K562 (cell line): ENCODE results near the gene F2RL2. TPM values are rescaled to one million over a fixed set of nuclear protein-coding genes. Genes with fewer than 3 reads are reported as not detected.

Source experiments
- ATAC-seq: fragments of 200-7000 bp; cut with Tn5 transposase; 3 replicates; pipeline ENCODE4 v1.9.1; 2020; ENCODE audit warnings: moderate library complexity
- BruUV-seq: library from RNA; stranded (reverse); fragments of 400-500 nt; replicated peaks from 2 replicates; lab custom pipeline; 2021; lab: Mats Ljungman, UMichigan
- CTCF ChIA-PET: fragments of 300-600 bp; formaldehyde crosslinking; extraction: SDS; loops from one replicate; lab custom pipeline; 2021; ENCODE audit warnings: low intra/inter-chr PET ratio; lab: Yijun Ruan, JAX
- POLR2A ChIA-PET: fragments of 300-600, 350-650 bp; sonication (Branson Sonifier 250); formaldehyde crosslinking; extraction: SDS; loops from one replicate; lab custom pipeline; 2021; ENCODE audit warnings: antibody characterized with exemption, inconsistent platforms; lab: Yijun Ruan, JAX
- DNase-seq, 4 experiments: peaks; one replicate each; pipeline versions ENCODE4 v3.0.0 to v3.0.0-alpha.2; 2011 to 2018; ENCODE audit warnings: low spot score in 3 of 4, mixed read lengths in 3 of 4; ENCODE audit errors: extremely low read depth in 1 of 4
- FAIRE-seq: peaks from 2 replicates; lab custom pipeline; 2011; peaks lifted over from hg19 to GRCh38; lab: Jason Lieb, UNC
- H2AFZ ChIP-seq: 2 replicates; pipeline ENCODE4 v1.6.0; 2011; ENCODE audit warnings: low read depth, low read length, control low read depth, inconsistent platforms
- H3K27ac ChIP-seq: fragments of 200-600 bp; 3 replicates; pipeline ENCODE4 v1.8.0; 2011; ENCODE audit warnings: low read depth, mild to moderate bottlenecking, control low read depth, inconsistent platforms, low read length, moderate library complexity, mixed read lengths; ENCODE audit errors: extremely low read depth
- H3K27me3 ChIP-seq, 2 experiments: fragments of 300-600 bp in 1 of 2; 2 replicates in 1 of 2; 3 replicates in 1 of 2; pipeline versions ENCODE4 v1.6.0 to v1.8.0; 2011; ENCODE audit warnings: inconsistent platforms in 2 of 2, low read length in 2 of 2, mild to moderate bottlenecking in 1 of 2, mixed read lengths in 1 of 2, moderate library complexity in 1 of 2; ENCODE audit not compliant: control insufficient read depth in 2 of 2, insufficient read depth in 2 of 2
- H3K36me3 ChIP-seq: fragments of 300-600 bp; 3 replicates; pipeline ENCODE4 v1.8.0; 2011; ENCODE audit warnings: mild to moderate bottlenecking, low read length, inconsistent platforms; ENCODE audit not compliant: control insufficient read depth, insufficient read depth
- H3K4me1 ChIP-seq, 2 experiments: fragments of 200-600 bp in 1 of 2; replicated peaks in 1 of 2; 2 replicates in 1 of 2; 3 replicates in 1 of 2; pipeline versions ENCODE4 v1.5.1 to v1.8.0; 2011; ENCODE audit warnings: inconsistent platforms in 2 of 2, low read length in 2 of 2, mild to moderate bottlenecking in 1 of 2, mixed read lengths in 1 of 2, moderate library complexity in 1 of 2; ENCODE audit not compliant: control insufficient read depth in 2 of 2, insufficient read depth in 2 of 2
- H3K4me2 ChIP-seq: 2 replicates; pipeline ENCODE4 v1.6.1; 2011; ENCODE audit warnings: low read length, control low read depth, inconsistent platforms, mixed read lengths; ENCODE audit not compliant: insufficient read depth
- H3K4me3 ChIP-seq: fragments of 200-600 bp; sonication (generic), shearing (Covaris generic); 2 replicates; pipeline ENCODE4 v1.5.1; 2016; ENCODE audit warnings: control low read depth, inconsistent platforms
- H3K79me2 ChIP-seq: fragments of 200-600 bp; 3 replicates; pipeline ENCODE4 v1.8.0; 2011; ENCODE audit warnings: low read length, inconsistent platforms; ENCODE audit not compliant: control insufficient read depth, insufficient read depth
- H3K9ac ChIP-seq, 2 experiments: 2 replicates each; pipeline versions ENCODE4 v1.6.0 to v1.6.1; 2011; ENCODE audit warnings: low read depth in 2 of 2, low read length in 2 of 2, control low read depth in 1 of 2, inconsistent platforms in 1 of 2, mild to moderate bottlenecking in 1 of 2, mixed read lengths in 1 of 2; ENCODE audit not compliant: insufficient read depth in 1 of 2
- H3K9me1 ChIP-seq: one replicate; pipeline ENCODE4 v1.6.0; 2011; ENCODE audit warnings: inconsistent platforms, mild to moderate bottlenecking, low read length, moderate library complexity; ENCODE audit not compliant: control insufficient read depth, insufficient read depth
- H3K9me3 ChIP-seq: replicated peaks from 2 replicates; pipeline ENCODE4 v1.5.1; 2011; ENCODE audit warnings: low read depth, low read length, inconsistent platforms; ENCODE audit not compliant: control insufficient read depth, insufficient read depth
- H4K20me1 ChIP-seq: replicated peaks from 2 replicates; pipeline ENCODE4 v1.6.1; 2011; ENCODE audit warnings: low read length, inconsistent platforms, mixed read lengths; ENCODE audit not compliant: control insufficient read depth, insufficient read depth
- FOSL1 ChIP-seq: fragments of 200-800 bp; sonication (Bioruptor generic); conservative IDR thresholded peaks from 2 replicates; pipeline ENCODE4 v1.6.1; 2016; ENCODE audit warnings: missing genetic modification characterization, missing compliant biosample characterization
- FOXA3 ChIP-seq, 2 experiments: fragments of 450-650 bp in 1 of 2; sonication (generic) in 1 of 2; formaldehyde crosslinking; IDR thresholded peaks in 1 of 2; conservative IDR thresholded peaks in 1 of 2; 2 replicates each; pipeline versions ENCODE4 v1.4.0 to v1.8.0; 2020 to 2022; ENCODE audit warnings: mild to moderate bottlenecking in 2 of 2, missing genetic modification reagents in 1 of 2
- FOXM1 ChIP-seq, 2 experiments: fragments of 450-650 bp in 1 of 2; sonication (generic) in 1 of 2; formaldehyde crosslinking in 1 of 2; IDR thresholded peaks; 2 replicates each; pipeline versions ENCODE4 v1.6.1 to v1.9.0; 2017 to 2022; ENCODE audit warnings: low read depth in 2 of 2, mild to moderate bottlenecking in 2 of 2, missing genetic modification reagents in 1 of 2, moderate library complexity in 1 of 2
- FOXP4 ChIP-seq: sonication (generic); formaldehyde crosslinking; IDR thresholded peaks from 2 replicates; pipeline ENCODE4 v1.8.0; 2022; ENCODE audit warnings: mild to moderate bottlenecking, missing genetic modification reagents, borderline replicate concordance
- JUND ChIP-seq, 2 experiments: IDR thresholded peaks; 2 replicates in 1 of 2; 3 replicates in 1 of 2; pipeline ENCODE4 v1.6.1; 2011; ENCODE audit warnings: borderline replicate concordance in 2 of 2, low read depth in 2 of 2, low read length in 2 of 2, improper control_type of control experiment in 1 of 2, missing biosample characterization in 1 of 2, missing genetic modification characterization in 1 of 2, missing genetic modification reagents in 1 of 2
- RFX7 ChIP-seq: fragments of 250-450 bp; sonication (Bioruptor Pico); IDR thresholded peaks from 2 replicates; pipeline ENCODE4 v1.5.1; 2021; ENCODE audit warnings: mild to moderate bottlenecking
- STAT5B ChIP-seq: fragments of 250-450 bp; sonication (Bioruptor Pico); IDR thresholded peaks from 2 replicates; pipeline ENCODE4 v1.8.0; 2021; ENCODE audit warnings: mild to moderate bottlenecking, inconsistent platforms
- ZNF3 ChIP-seq: fragments of 250-450 bp; sonication (Bioruptor Pico); IDR thresholded peaks from 2 replicates; pipeline ENCODE4 v1.5.0; 2021; ENCODE audit warnings: mild to moderate bottlenecking, moderate library complexity
- WGBS: fragments of 100-300 bp; shearing (Covaris generic); methylation state at CpG from one replicate; pipeline ENCODE4 v1.1.6; 2016; ENCODE audit warnings: low coverage, mixed read lengths; ENCODE audit not compliant: insufficient coverage; ENCODE audit errors: missing lambda C conversion rate; 5-methylcytosine and 5-hydroxymethylcytosine counted together
- in situ Hi-C: fragments of 300-500 bp; cut with MboI; formaldehyde crosslinking; loops from 4 replicates; pipeline ENCODE4 v1.15.0; 2018; ENCODE audit warnings: inconsistent platforms, mixed read lengths
- intact Hi-C: fragments of 100-400 bp; cut with micrococcal nuclease; formaldehyde crosslinking; loops from 2 replicates; pipeline ENCODE4 v1.14.2; 2022
- polyA plus RNA-seq, 8 experiments: library from polyadenylated mRNA; depleted of rRNA in 4 of 8; stranded (reverse) in 5 of 8; unstranded in 3 of 8; fragments of >200 nt; fragmentation: Nextera tagmentation in 2 of 8; fragmentation: Illumina TruSeq in 1 of 8; extraction: Ambion mirVana in 2 of 8; extraction: Trizol in 1 of 8; gene quantifications; 2 replicates each; pipeline versions ENCODE4 v1.2.1 to v1.2.3, GENCODE V29; 2011 to 2014; ENCODE audit warnings: inconsistent platforms in 1 of 8, missing spikeins in 1 of 8
- total RNA-seq, 7 experiments: library from RNA; depleted of rRNA in 6 of 7; stranded (reverse); fragments of >200 nt in 6 of 7; fragmentation: Illumina TruSeq in 2 of 7; extraction: Trizol in 2 of 7; gene quantifications; 2 replicates each; pipeline versions ENCODE4 v1.2.1 to v1.2.3, GENCODE V29; 2011 to 2021; ENCODE audit warnings: low replicate concordance in 1 of 7
- TF ChIP-seq, protein P1 (sequence below), 2 experiments: fragments of 150-350 bp in 1 of 2; IDR thresholded peaks; 2 replicates each; pipeline ENCODE4 v1.6.1; 2012 to 2016; ENCODE audit warnings: low read depth in 2 of 2, low read length in 2 of 2, mild to moderate bottlenecking in 1 of 2, moderate library complexity in 1 of 2
- TF ChIP-seq, protein P2 (sequence below), 2 experiments: fragments of 450-650 bp in 1 of 2; sonication (generic) in 1 of 2; formaldehyde crosslinking in 1 of 2; IDR thresholded peaks in 1 of 2; conservative IDR thresholded peaks in 1 of 2; 2 replicates each; pipeline versions ENCODE4 v1.6.1 to v1.8.1; 2016 to 2023; ENCODE audit warnings: mild to moderate bottlenecking in 2 of 2, moderate library complexity in 2 of 2, inconsistent platforms in 1 of 2, missing genetic modification reagents in 1 of 2

F2RL2 gene
- total and polyA plus RNA-seq, 9 of the 15 experiments (the other 6 are each of a cell fraction or from before 2014, with no cell fraction given) = 0.03 to 0.12 (median 0.06) TPM; not detected in 3

GRCh38 chr5:76604838-76605237 is 18.4 kb downstream of the F2RL2 start:
- Histone ChIP-seq H3K9ac (no peak overlapping the region), H4K20me1 (no peaks in the 10 kb centered on the region), H3K79me2 (no peaks in the 10 kb centered on the region), H3K4me3 (no peak overlapping the region), H3K36me3 (no peaks in the 10 kb centered on the region), H3K27ac (no peak overlapping the region), H3K9me3 (no peaks in the 10 kb centered on the region), H3K4me2 (no peak overlapping the region), H3K27me3 (no peaks in the 10 kb centered on the region), H3K9me1 (no peaks in the 10 kb centered on the region), H2AFZ (no peak overlapping the region), H3K4me1 (no peaks in the 10 kb centered on the region; a peak in 1 of 5 replicates)
- 41% methylated on average over 2 of the region's 2 CpGs for WGBS
- no TSS peak for BruUV-seq
- intact Hi-C loops = loop anchor here (5.0 kb wide), 1 partner anchor 257 kb away; no protein-coding TSS in a partner anchor
- no peak for FAIRE-seq
- DNase-seq = no peak
- ATAC-seq = no peak
- ChIA-PET POLR2A (no interaction called here), CTCF (interaction anchor here (1.4 kb wide), 1 partner anchor 170 kb away, joined by 4 read pairs; no protein-coding TSS in a partner anchor)
- in situ Hi-C loops = loop anchor here (5.0 to 10.0 kb wide), 2 partner anchors 37 to 410 kb away; no protein-coding TSS in a partner anchor
- TF ChIP-seq STAT5B (CRISPR knock-in tag) (no peak), ZNF3 (CRISPR knock-in tag) (no peak), JUND (IDR thresholded peaks at IDR 0.05; ENCODE audit: borderline replicate concordance, low read depth, low read length) (peak; percentile 27; the same call in 1 of the 2 replicates), JUND (tag; IDR thresholded peaks at IDR 0.05; ENCODE audit: borderline replicate concordance, low read depth, low read length) (peak; percentile 40; the same call in 1 of the 3 replicates), FOSL1 (peak; percentile 25; the same call in 1 of the 2 replicates), FOXA3 (CRISPR knock-in tag; conservative IDR thresholded peaks at IDR 0.05 in 1 of 2, IDR thresholded peaks at IDR 0.05 in 1 of 2) (peak in 1 of 2 experiments; percentile 57; a peak in 1 of 4 replicates), FOXP4 (CRISPR knock-in tag) (no peak), RFX7 (no peak), FOXM1 (IDR thresholded peaks at IDR 0.05; ENCODE audit: low read depth) (no peak), FOXM1 (CRISPR knock-in tag; IDR thresholded peaks at IDR 0.05; ENCODE audit: low read depth) (no peak)
- TF ChIP-seq, protein P1, sequence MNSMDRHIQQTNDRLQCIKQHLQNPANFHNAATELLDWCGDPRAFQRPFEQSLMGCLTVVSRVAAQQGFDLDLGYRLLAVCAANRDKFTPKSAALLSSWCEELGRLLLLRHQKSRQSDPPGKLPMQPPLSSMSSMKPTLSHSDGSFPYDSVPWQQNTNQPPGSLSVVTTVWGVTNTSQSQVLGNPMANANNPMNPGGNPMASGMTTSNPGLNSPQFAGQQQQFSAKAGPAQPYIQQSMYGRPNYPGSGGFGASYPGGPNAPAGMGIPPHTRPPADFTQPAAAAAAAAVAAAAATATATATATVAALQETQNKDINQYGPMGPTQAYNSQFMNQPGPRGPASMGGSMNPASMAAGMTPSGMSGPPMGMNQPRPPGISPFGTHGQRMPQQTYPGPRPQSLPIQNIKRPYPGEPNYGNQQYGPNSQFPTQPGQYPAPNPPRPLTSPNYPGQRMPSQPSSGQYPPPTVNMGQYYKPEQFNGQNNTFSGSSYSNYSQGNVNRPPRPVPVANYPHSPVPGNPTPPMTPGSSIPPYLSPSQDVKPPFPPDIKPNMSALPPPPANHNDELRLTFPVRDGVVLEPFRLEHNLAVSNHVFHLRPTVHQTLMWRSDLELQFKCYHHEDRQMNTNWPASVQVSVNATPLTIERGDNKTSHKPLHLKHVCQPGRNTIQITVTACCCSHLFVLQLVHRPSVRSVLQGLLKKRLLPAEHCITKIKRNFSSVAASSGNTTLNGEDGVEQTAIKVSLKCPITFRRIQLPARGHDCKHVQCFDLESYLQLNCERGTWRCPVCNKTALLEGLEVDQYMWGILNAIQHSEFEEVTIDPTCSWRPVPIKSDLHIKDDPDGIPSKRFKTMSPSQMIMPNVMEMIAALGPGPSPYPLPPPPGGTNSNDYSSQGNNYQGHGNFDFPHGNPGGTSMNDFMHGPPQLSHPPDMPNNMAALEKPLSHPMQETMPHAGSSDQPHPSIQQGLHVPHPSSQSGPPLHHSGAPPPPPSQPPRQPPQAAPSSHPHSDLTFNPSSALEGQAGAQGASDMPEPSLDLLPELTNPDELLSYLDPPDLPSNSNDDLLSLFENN (IDR thresholded peaks at IDR 0.05; ENCODE audit: low read depth in 2 of 2, low read length in 2 of 2) = no peak
- TF ChIP-seq, protein P2, sequence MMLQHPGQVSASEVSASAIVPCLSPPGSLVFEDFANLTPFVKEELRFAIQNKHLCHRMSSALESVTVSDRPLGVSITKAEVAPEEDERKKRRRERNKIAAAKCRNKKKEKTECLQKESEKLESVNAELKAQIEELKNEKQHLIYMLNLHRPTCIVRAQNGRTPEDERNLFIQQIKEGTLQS (IDR thresholded peaks at IDR 0.05) = peak; percentile 33; the same call in 1 of the 2 replicates
- TF ChIP-seq, protein P2 (CRISPR knock-in tag; conservative IDR thresholded peaks at IDR 0.05) = no peak
